Upper lobe of left lung (tissue), 4 donors: Measurements from ENCODE around the gene DFFA.
"Not testable (repeated sequence)": the region's sequence is repeated elsewhere in the genome, so short reads cannot be mapped to it uniquely, and the experiment has no call there.

Source experiments
- POLR2A ChIP-seq, 4 donors: fragments of 450-650 bp; IDR thresholded peaks; one replicate each; pipeline ENCODE4 v1.5.1; 2016 to 2017; ENCODE audit warnings: antibody characterized with exemption in 4 of 4, mild to moderate bottlenecking in 2 of 4
- POLR2AphosphoS5 ChIP-seq, 2 donors: sonication (generic); formaldehyde crosslinking; IDR thresholded peaks; one replicate each; pipeline ENCODE4 v1.5.1; 2017; ENCODE audit warnings: antibody characterized with exemption in 2 of 2
- TF ChIP-seq, protein P1 (sequence below), 6 experiments: fragments of 450-650 bp in 4 of 6; fragments of 200-600 bp in 2 of 6; sonication (generic) in 2 of 6; IDR thresholded peaks; one replicate each; pipeline ENCODE4 v1.5.1; 2016 to 2019; ENCODE audit warnings: antibody characterized with exemption in 6 of 6

GRCh38 chr1:10457462-10457861 is 14.9 kb downstream of the DFFA start:
- TF ChIP-seq, protein P1, sequence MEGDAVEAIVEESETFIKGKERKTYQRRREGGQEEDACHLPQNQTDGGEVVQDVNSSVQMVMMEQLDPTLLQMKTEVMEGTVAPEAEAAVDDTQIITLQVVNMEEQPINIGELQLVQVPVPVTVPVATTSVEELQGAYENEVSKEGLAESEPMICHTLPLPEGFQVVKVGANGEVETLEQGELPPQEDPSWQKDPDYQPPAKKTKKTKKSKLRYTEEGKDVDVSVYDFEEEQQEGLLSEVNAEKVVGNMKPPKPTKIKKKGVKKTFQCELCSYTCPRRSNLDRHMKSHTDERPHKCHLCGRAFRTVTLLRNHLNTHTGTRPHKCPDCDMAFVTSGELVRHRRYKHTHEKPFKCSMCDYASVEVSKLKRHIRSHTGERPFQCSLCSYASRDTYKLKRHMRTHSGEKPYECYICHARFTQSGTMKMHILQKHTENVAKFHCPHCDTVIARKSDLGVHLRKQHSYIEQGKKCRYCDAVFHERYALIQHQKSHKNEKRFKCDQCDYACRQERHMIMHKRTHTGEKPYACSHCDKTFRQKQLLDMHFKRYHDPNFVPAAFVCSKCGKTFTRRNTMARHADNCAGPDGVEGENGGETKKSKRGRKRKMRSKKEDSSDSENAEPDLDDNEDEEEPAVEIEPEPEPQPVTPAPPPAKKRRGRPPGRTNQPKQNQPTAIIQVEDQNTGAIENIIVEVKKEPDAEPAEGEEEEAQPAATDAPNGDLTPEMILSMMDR (IDR thresholded peaks at IDR 0.05) = not testable (repeated sequence)
- not testable (repeated sequence) for TF ChIP-seq POLR2AphosphoS5, POLR2A (IDR thresholded peaks at IDR 0.05)
